CD4-positive, alpha-beta T cell (primary cell): ENCODE data around the gene PDZRN3. TPM values are rescaled to one million over a fixed set of nuclear protein-coding genes. Genes with fewer than 3 reads are reported as not detected.

Experiments
- ATAC-seq: fragments of 200-7000 bp; cut with Tn5 transposase; one replicate; pipeline ENCODE4 v1.10.0; 2022; ENCODE audit warnings: mild to moderate bottlenecking; ENCODE audit not compliant: poor library complexity
- CTCF ChIA-PET: fragments of 350-600 bp; sonication (Branson Sonifier 250); formaldehyde crosslinking; loops from one replicate; lab custom pipeline; 2021; ENCODE audit warnings: antibody characterized with exemption, inconsistent platforms; lab: Charles Lee
- POLR2A ChIA-PET: fragments of 350-600 bp; sonication (Branson Sonifier 250); formaldehyde crosslinking; loops from one replicate; lab custom pipeline; 2021; ENCODE audit warnings: antibody characterized with exemption, inconsistent platforms; lab: Charles Lee
- DNase-seq, 14 experiments: peaks; one replicate each; pipeline ENCODE4 v3.0.0-alpha.2; 2013 to 2020; ENCODE audit warnings: mixed read lengths in 2 of 14
- H3K27ac ChIP-seq, 2 donors: one replicate each; pipeline versions ENCODE4 v1.5.1 to v1.7.0; 2013; ENCODE audit warnings: low read length in 2 of 2, low read depth in 1 of 2, mild to moderate bottlenecking in 1 of 2
- H3K27me3 ChIP-seq, 2 experiments: 1 replicate in 1 of 2; 2 replicates in 1 of 2; pipeline versions ENCODE4 v1.6.1 to v1.7.0; 2013; ENCODE audit warnings: low read length in 2 of 2, control low read depth in 1 of 2, mild to moderate bottlenecking in 1 of 2, moderate library complexity in 1 of 2; ENCODE audit not compliant: insufficient read depth in 2 of 2, control insufficient read depth in 1 of 2
- H3K36me3 ChIP-seq: one replicate; pipeline ENCODE4 v1.6.1; 2013; ENCODE audit warnings: low read length, control low read depth; ENCODE audit not compliant: insufficient read depth
- H3K4me1 ChIP-seq: one replicate; pipeline ENCODE4 v1.6.1; 2013; ENCODE audit warnings: low read length, control low read depth; ENCODE audit not compliant: insufficient read depth
- H3K4me3 ChIP-seq: one replicate; pipeline ENCODE4 v1.5.1; 2013; ENCODE audit warnings: mild to moderate bottlenecking, low read length, moderate library complexity
- H3K9me3 ChIP-seq, 2 experiments: 1 replicate in 1 of 2; 2 replicates in 1 of 2; pipeline versions ENCODE4 v1.6.1 to v1.7.0; 2013; ENCODE audit warnings: low read length in 2 of 2, mild to moderate bottlenecking in 2 of 2, control low read depth in 1 of 2, moderate library complexity in 1 of 2; ENCODE audit not compliant: control insufficient read depth in 1 of 2, insufficient read depth in 1 of 2
- H3K27ac Mint-ChIP-seq: one replicate; pipeline ENCODE4 v1.8.0; 2020; ENCODE audit warnings: mixed read lengths
- H3K27me3 Mint-ChIP-seq: one replicate; pipeline ENCODE4 v1.8.0; 2021; ENCODE audit warnings: mixed read lengths
- H3K36me3 Mint-ChIP-seq: one replicate; pipeline ENCODE4 v1.8.0; 2021; ENCODE audit warnings: low read depth, mixed read lengths
- H3K4me1 Mint-ChIP-seq: one replicate; pipeline ENCODE4 v1.8.0; 2021; ENCODE audit warnings: low read depth, mixed read lengths
- H3K4me3 Mint-ChIP-seq: one replicate; pipeline ENCODE4 v1.8.0; 2020; ENCODE audit warnings: mild to moderate bottlenecking, mixed read lengths
- H3K9me3 Mint-ChIP-seq: one replicate; pipeline ENCODE4 v1.8.0; 2020; ENCODE audit warnings: mixed read lengths
- CTCF ChIP-seq: fragments of 200-600 bp; IDR thresholded peaks from one replicate; pipeline ENCODE4 v1.8.0; 2022; ENCODE audit warnings: antibody characterized with exemption, mild to moderate bottlenecking
- intact Hi-C, 2 experiments: fragments of 100-400 bp; cut with DNase I in 1 of 2; cut with micrococcal nuclease in 1 of 2; formaldehyde crosslinking; loops; one replicate each; pipeline versions ENCODE4 v1.15.1 to v1.9.0; 2023 to 2025; cut with DNase I, micrococcal nuclease
- total RNA-seq, 174 experiments: library from RNA in 2 of 174; stranded (reverse) in 2 of 174; gene quantifications; one replicate each; pipeline ENCODE4 v1.2.3 and lab custom pipeline; 2021 to 2026

The PDZRN3 gene
- total RNA-seq, 2 experiments from 2014 or later, result not detected

- no peak overlapping the region for H3K27ac ChIP-seq
- no peaks in the 10 kb centered on the region for H3K36me3 Mint-ChIP-seq
- no peak for ATAC-seq
- H3K4me3 Mint-ChIP-seq, result no peak overlapping the region
- no peak for DNase-seq
- no peaks in the 10 kb centered on the region for H3K27me3 Mint-ChIP-seq
- ChIA-PET CTCF (no interaction called here), POLR2A (no interaction called here)
- no peaks in the 10 kb centered on the region for H3K9me3 ChIP-seq
- H3K27ac Mint-ChIP-seq, result no peak overlapping the region
- no peaks in the 10 kb centered on the region for H3K36me3 ChIP-seq
- H3K27me3 ChIP-seq, result no peaks in the 10 kb centered on the region
- H3K4me1 Mint-ChIP-seq, result no peaks in the 10 kb centered on the region
- H3K4me3 ChIP-seq, result no peak overlapping the region
- no peak for TF ChIP-seq CTCF
- intact Hi-C loops, result no loop called here
- H3K9me3 Mint-ChIP-seq, result peaks cover 2% of the 10 kb centered on the region
- H3K4me1 ChIP-seq, result no peaks in the 10 kb centered on the region
Measured at GRCh38 chr3:73658227-73658626, 33.5 kb upstream of the PDZRN3 start.

GRCh38 chr3:73657186-73657585 lies 32.4 kb upstream of the PDZRN3 start:
- Mint-ChIP-seq H3K9me3 (peaks cover 2% of the 10 kb centered on the region), H3K4me1 (no peaks in the 10 kb centered on the region), H3K27ac (no peak overlapping the region), H3K4me3 (no peak overlapping the region), H3K36me3 (no peaks in the 10 kb centered on the region), H3K27me3 (no peaks in the 10 kb centered on the region)
- ChIA-PET CTCF (no interaction called here), POLR2A (no interaction called here)
- ATAC-seq (no peak), DNase-seq (no peak)
- no peak overlapping the region for H3K4me3 ChIP-seq
- no peak overlapping the region for H3K27ac ChIP-seq
- H3K9me3 ChIP-seq, result no peaks in the 10 kb centered on the region
- H3K36me3 ChIP-seq, result no peaks in the 10 kb centered on the region
- no peaks in the 10 kb centered on the region for H3K27me3 ChIP-seq
- intact Hi-C loops, result no loop called here
- no peak for TF ChIP-seq CTCF
- no peaks in the 10 kb centered on the region for H3K4me1 ChIP-seq

- no peaks in the 10 kb centered on the region for H3K4me1 Mint-ChIP-seq
- no peak for TF ChIP-seq CTCF
- no peaks in the 10 kb centered on the region for H3K27me3 Mint-ChIP-seq
- Histone ChIP-seq H3K27ac (no peak overlapping the region), H3K27me3 (no peaks in the 10 kb centered on the region), H3K9me3 (no peaks in the 10 kb centered on the region), H3K4me3 (no peak overlapping the region), H3K36me3 (no peaks in the 10 kb centered on the region), H3K4me1 (no peaks in the 10 kb centered on the region)
- no peaks in the 10 kb centered on the region for H3K36me3 Mint-ChIP-seq
- POLR2A ChIA-PET, result no interaction called here
- CTCF ChIA-PET, result no interaction called here
- H3K4me3 Mint-ChIP-seq, result no peak overlapping the region
- no peak for ATAC-seq
- no peak for DNase-seq
- H3K9me3 Mint-ChIP-seq, result peaks cover 2% of the 10 kb centered on the region
- H3K27ac Mint-ChIP-seq, result no peak overlapping the region
- intact Hi-C loops, result no loop called here
Measured at GRCh38 chr3:73656241-73656890, 31.6 kb upstream of the PDZRN3 start.
